H1 (cell line): ENCODE data around the gene DEFB108B.
"Not testable (repeated sequence)": the region's sequence is repeated elsewhere in the genome, so short reads cannot be mapped to it uniquely, and the experiment has no call there.

ENCODE experiments used
- ATF3 ChIP-seq: IDR thresholded peaks from 2 replicates; pipeline ENCODE4 v1.6.1; 2011; ENCODE audit warnings: low read depth, mild to moderate bottlenecking, low read length; ENCODE audit not compliant: insufficient read depth
- FOSL1 ChIP-seq: IDR thresholded peaks from 2 replicates; pipeline ENCODE4 v1.6.1; 2011; ENCODE audit warnings: mild to moderate bottlenecking, low read depth, low read length, moderate library complexity; ENCODE audit not compliant: insufficient read depth
- GABPA ChIP-seq: IDR thresholded peaks from 2 replicates; pipeline ENCODE4 v1.6.1; 2011; ENCODE audit warnings: mild to moderate bottlenecking, low read length, moderate library complexity, borderline replicate concordance; ENCODE audit not compliant: insufficient read depth
- JUND ChIP-seq: IDR thresholded peaks from 2 replicates; pipeline ENCODE4 v1.6.1; 2011; ENCODE audit warnings: mild to moderate bottlenecking, improper control_type of control experiment, low read length
- TF ChIP-seq, protein P1 (sequence below), 3 experiments: IDR thresholded peaks; 1 replicate in 2 of 3; 2 replicates in 1 of 3; pipeline versions ENCODE4 v1.5.1 to v1.6.1; 2011; ENCODE audit warnings: low read length in 3 of 3, mild to moderate bottlenecking in 3 of 3, inconsistent platforms in 2 of 3, low read depth in 1 of 3, moderate library complexity in 1 of 3; ENCODE audit not compliant: insufficient read depth in 1 of 3; ENCODE audit errors: control extremely low read depth in 1 of 3
- TF ChIP-seq, protein P2 (sequence below): IDR thresholded peaks from 2 replicates; pipeline ENCODE4 v1.6.1; 2012; ENCODE audit warnings: inconsistent platforms

DNA sequence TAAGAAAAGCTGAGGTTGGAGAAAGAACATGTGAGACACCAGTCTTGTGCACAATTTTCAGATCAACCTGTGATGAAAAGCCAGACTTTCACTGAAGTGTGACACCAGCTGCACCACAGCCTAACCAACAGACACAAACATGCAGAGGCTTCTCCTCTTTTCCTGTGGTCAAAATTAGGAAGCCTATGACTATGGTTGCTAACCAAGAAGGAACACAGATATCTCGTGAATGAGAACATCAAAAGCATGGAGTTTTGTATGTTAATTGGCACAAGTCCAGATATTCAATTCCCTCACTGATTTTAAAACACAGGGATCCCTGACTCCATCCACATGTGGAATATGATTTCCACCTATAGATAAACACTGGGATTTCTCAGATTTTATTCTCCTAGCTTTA, 11.5 kb upstream of the DEFB108B start:
- TF ChIP-seq, protein P1, sequence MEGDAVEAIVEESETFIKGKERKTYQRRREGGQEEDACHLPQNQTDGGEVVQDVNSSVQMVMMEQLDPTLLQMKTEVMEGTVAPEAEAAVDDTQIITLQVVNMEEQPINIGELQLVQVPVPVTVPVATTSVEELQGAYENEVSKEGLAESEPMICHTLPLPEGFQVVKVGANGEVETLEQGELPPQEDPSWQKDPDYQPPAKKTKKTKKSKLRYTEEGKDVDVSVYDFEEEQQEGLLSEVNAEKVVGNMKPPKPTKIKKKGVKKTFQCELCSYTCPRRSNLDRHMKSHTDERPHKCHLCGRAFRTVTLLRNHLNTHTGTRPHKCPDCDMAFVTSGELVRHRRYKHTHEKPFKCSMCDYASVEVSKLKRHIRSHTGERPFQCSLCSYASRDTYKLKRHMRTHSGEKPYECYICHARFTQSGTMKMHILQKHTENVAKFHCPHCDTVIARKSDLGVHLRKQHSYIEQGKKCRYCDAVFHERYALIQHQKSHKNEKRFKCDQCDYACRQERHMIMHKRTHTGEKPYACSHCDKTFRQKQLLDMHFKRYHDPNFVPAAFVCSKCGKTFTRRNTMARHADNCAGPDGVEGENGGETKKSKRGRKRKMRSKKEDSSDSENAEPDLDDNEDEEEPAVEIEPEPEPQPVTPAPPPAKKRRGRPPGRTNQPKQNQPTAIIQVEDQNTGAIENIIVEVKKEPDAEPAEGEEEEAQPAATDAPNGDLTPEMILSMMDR (IDR thresholded peaks at IDR 0.05; ENCODE audit: control extremely low read depth in 1 of 3, insufficient read depth in 1 of 3, low read depth in 1 of 3, low read length in 3 of 3): not testable (repeated sequence)
- TF ChIP-seq GABPA, FOSL1, JUND, ATF3: not testable (repeated sequence)
- TF ChIP-seq, protein P2, sequence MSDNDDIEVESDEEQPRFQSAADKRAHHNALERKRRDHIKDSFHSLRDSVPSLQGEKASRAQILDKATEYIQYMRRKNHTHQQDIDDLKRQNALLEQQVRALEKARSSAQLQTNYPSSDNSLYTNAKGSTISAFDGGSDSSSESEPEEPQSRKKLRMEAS: not testable (repeated sequence)
